Hypothalamus (tissue), 51 donors: ENCODE data around the gene SERPINE1.

Experiments
- DNase-seq, 51 donors: peaks; one replicate each; lab custom pipeline; 2025; lab: John Stamatoyannopoulos, UW

The SERPINE1 gene

DNA sequence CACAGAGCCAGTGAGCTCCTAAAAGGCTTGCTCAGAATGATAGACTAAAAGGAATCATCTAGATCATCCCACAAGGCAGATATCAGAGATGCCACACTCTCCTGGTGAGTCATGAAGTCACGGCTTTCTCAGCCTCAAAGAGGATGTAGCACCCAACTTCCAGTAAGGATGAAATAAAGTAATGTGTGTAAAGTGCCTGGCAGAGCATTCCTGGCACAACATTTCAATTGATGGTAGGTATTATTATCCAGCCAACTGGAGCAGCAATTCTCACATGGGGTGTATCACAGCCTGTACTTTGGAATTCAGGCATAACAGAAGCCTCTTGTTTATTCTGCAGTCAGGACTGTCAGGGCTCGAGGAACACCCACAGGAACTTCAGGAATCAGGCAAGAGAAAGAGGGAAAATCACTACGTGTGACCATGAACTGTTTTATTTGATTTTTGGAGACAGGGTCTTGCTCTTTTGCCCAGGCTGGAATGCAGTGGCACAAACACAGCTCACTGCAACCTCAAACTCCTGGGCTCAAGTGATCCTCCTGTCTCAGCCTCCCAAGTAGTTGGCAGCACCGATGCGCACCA, 58.4 kb downstream of the SERPINE1 start:
- peak in 1 of 51 donors; percentile 44 for DNase-seq

DNA sequence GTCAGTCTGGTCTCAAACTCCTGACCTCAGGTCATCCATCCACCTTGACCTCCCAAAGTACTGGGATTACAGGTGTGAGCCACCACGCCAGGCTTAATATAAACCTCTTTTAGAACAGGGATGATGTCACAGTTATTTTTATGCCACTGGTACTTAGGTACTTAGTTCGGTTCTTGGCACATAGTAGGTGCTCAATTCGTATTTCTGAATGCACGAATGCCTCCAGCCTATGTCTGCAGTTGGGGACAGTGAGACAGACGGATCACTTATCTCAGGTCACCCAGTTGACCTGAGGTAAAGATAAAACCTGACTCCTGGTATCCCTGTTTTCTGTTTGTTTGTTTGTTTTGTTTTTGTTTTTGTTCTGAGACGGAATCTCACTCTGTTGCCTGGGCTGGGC, 59.3 kb downstream of the SERPINE1 start:
- no peak for DNase-seq

DNA sequence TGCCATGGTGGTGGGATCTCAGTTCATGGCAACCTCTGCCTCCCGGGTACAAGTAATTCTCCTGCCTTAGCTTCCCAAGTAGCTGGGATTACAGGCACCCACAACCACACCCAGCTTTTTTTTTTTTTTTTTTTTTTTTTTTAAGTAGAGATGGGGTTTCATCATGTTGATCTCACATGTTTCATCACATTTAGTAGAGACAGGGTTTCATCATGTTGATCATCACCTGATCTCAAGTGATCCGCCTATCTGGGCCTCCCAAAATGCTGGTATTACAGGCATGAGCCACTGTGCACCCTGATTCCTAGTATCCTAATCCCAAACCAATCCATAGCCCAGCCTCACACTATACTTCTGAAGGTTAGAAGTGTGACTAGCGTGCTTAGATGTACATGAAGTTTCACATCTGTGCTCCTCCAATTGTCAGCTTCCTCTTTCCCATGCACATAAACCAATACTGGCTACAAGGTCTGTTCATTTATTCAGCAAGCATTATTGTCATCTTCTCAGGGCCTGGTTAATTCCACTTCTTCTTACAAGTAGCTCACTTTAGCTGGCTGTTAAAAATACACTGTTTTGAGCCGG, 60.0 kb downstream of the SERPINE1 start:
- DNase-seq: no peak
